K562 (cell line): ENCODE measurements around the gene MB21D2. TPM values are rescaled to one million over a fixed set of nuclear protein-coding genes. Genes with fewer than 3 reads are reported as not detected.

ENCODE experiments used
- ARID3B ChIP-seq: fragments of 250-450 bp; sonication (Bioruptor Pico); IDR thresholded peaks from 2 replicates; pipeline ENCODE4 v1.4.0; 2020; ENCODE audit warnings: borderline replicate concordance
- CCAR2 ChIP-seq: fragments of 200-400 bp; formaldehyde crosslinking; IDR thresholded peaks from 2 replicates; pipeline ENCODE4 v1.6.1; 2017; ENCODE audit warnings: mild to moderate bottlenecking, low read depth, low read length
- HDGF ChIP-seq: fragments of 450-650 bp; IDR thresholded peaks from 2 replicates; pipeline ENCODE4 v1.6.1; 2016
- KLF16 ChIP-seq: IDR thresholded peaks from 2 replicates; pipeline ENCODE4 v1.6.1; 2016; ENCODE audit warnings: antibody characterized with exemption
- MCM3 ChIP-seq: fragments of 450-650 bp; IDR thresholded peaks from 2 replicates; pipeline ENCODE4 v1.6.1; 2016
- MTA3 ChIP-seq: fragments of 450-650 bp; formaldehyde crosslinking; IDR thresholded peaks from 2 replicates; pipeline ENCODE4 v1.6.1; 2017; ENCODE audit warnings: mild to moderate bottlenecking, borderline replicate concordance
- NFIC ChIP-seq: fragments of 450-650 bp; IDR thresholded peaks from 2 replicates; pipeline ENCODE4 v1.6.1; 2017; ENCODE audit warnings: mild to moderate bottlenecking, inconsistent platforms
- PREB ChIP-seq: sonication (generic); formaldehyde crosslinking; IDR thresholded peaks from 2 replicates; pipeline ENCODE4 v1.8.1; 2023; ENCODE audit warnings: mild to moderate bottlenecking, missing genetic modification reagents
- STAG1 ChIP-seq: sonication (generic); formaldehyde crosslinking; IDR thresholded peaks from 2 replicates; pipeline ENCODE4 v1.5.0; 2020; ENCODE audit warnings: missing genetic modification reagents, borderline replicate concordance
- ZBTB7A ChIP-seq: IDR thresholded peaks from 2 replicates; pipeline ENCODE4 v1.6.1; 2011; ENCODE audit warnings: low read depth, mild to moderate bottlenecking, low read length, moderate library complexity, borderline replicate concordance; ENCODE audit not compliant: control insufficient read depth
- ZBTB8A ChIP-seq: fragments of 450-650 bp; IDR thresholded peaks from 2 replicates; pipeline ENCODE4 v1.6.1; 2018; ENCODE audit warnings: mild to moderate bottlenecking, moderate library complexity; ENCODE audit not compliant: partially characterized antibody
- polyA plus RNA-seq, 8 experiments: library from polyadenylated mRNA; depleted of rRNA in 4 of 8; stranded (reverse) in 5 of 8; unstranded in 3 of 8; fragments of >200 nt; fragmentation: Nextera tagmentation in 2 of 8; fragmentation: Illumina TruSeq in 1 of 8; extraction: Ambion mirVana in 2 of 8; extraction: Trizol in 1 of 8; gene quantifications; 2 replicates each; pipeline versions ENCODE4 v1.2.1 to v1.2.3, GENCODE V29; 2011 to 2014; ENCODE audit warnings: inconsistent platforms in 1 of 8, missing spikeins in 1 of 8
- total RNA-seq, 7 experiments: library from RNA; depleted of rRNA in 6 of 7; stranded (reverse); fragments of >200 nt in 6 of 7; fragmentation: Illumina TruSeq in 2 of 7; extraction: Trizol in 2 of 7; gene quantifications; 2 replicates each; pipeline versions ENCODE4 v1.2.1 to v1.2.3, GENCODE V29; 2011 to 2021; ENCODE audit warnings: low replicate concordance in 1 of 7

The MB21D2 gene
- total and polyA plus RNA-seq, 9 of the 15 experiments (the other 6 are each of a cell fraction or from before 2014, with no cell fraction given), result 0.01 TPM; not detected in 8

- TF ChIP-seq ARID3B (CRISPR knock-in tag) (no peak), MTA3 (no peak), KLF16 (no peak), ZBTB7A (no peak), PREB (CRISPR knock-in tag) (no peak), HDGF (no peak), MCM3 (no peak), CCAR2 (no peak), NFIC (no peak), ZBTB8A (no peak), STAG1 (CRISPR knock-in tag) (no peak)
These were observed 55.1 kb downstream of the MB21D2 start (continued) for GRCh38 chr3:192862408-192863090.
